Stimulated activated CD4-positive, alpha-beta T cell treated with anti-CD3 and anti-CD28 coated beads, Interleukin-1b, Interleukin-23, amount 100 ng/mL, for 1 hour (primary cell): ENCODE measurements around the gene UBE2I.
"Not testable (repeated sequence)": the region's sequence is repeated elsewhere in the genome, so short reads cannot be mapped to it uniquely, and the experiment has no call there.

Source experiments
- DNase-seq, 2 donors: peaks; one replicate each; pipeline ENCODE4 v3.0.0-alpha.2; 2020; ENCODE audit warnings: low read depth in 2 of 2

The UBE2I gene

DNA sequence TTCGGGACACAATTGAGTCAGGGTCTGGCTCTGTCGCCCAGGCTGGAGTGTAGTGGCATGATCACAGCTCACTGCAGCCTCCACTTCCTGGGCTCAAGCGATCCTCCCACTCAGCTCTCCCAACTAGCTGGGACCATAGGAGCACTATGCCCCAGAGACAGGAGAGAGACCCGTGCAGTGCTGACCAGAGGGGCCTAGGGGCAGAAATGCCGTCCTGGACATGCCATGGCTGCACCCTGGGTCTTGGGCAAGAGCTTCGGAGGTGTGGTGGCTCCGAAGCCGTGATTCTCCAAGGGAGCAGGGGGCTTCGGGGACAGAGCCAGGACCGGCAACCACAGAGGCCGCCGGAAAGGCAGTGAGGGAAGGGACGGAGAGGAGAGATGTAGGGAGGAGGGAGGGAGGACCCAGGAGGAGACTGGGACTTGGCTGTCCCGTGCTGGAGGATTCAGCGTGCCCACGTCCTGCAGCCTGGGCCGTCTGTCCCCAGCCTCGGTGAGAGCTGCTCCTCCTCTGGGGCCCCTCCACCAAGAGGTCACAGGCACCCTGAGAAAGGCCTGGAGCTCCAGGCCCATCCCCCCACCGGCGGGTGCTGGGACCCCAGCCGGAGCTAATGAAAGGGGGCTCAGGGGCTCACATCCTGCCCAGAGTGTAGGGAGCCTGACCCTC lies 31.7 kb upstream of the UBE2I start:
- no peak for DNase-seq

DNA sequence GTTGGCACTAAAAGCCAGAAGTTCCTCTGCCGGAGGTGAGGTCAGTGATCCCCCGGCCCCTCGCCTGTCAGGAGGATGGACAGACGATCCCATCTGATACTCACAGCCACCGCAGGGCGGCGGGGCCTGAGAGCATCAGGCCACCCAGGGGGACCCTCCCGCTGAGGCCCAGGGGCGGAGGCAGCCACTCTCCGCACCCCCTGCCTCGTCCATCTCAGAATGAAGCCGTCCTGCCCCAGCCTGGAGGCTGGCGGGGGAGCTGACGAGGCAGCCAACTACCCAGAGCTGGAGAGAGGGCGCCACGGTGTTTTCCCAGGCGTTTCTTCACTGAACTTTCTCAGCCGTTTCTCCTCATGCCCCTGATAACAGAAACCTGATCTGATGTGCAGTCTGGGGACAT lies 31.0 kb upstream of the UBE2I start:
- no peak for DNase-seq

DNA sequence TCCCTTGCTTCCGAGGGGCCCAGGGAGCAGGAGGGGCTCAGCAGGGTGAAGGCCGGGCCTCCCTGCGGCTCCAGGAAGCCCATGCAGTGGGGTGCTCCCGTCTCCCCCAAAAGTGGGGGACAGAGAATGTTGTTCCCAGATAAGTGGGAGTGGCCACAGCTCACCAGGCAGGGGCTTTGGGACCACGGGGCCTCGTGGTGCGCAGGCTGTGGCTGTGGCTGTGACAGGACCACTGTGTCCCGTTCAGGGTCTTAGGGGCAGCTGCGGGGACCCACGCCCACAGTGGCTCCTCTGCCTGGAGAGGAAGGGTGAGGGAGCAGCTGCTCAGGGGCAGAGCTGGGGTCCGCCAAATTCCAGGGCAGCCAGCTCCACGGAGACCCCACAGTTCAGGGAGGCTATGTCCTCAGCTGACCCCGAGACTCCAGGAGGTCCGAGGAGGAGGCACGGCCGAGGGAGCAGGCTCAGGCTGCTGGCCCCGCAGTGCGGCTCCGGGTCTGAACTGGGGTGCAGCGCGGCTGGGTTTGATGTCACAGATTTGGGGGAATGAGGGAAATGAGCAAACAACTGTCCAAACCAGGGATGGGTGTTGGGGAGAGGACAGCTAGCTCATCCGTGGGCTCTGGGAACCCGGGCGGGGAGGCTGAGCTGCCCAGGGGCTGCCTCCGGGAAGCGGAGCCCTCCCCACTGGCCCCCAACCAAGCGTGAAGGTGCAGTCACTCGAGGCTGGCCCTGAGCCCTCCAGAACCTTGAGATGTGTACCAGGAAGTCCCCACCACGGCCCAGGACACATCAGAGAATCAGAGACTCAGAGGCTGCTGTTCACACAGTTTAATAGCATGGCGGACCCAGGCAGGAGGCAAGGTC lies 30.1 kb upstream of the UBE2I start:
- DNase-seq, result no peak

DNA sequence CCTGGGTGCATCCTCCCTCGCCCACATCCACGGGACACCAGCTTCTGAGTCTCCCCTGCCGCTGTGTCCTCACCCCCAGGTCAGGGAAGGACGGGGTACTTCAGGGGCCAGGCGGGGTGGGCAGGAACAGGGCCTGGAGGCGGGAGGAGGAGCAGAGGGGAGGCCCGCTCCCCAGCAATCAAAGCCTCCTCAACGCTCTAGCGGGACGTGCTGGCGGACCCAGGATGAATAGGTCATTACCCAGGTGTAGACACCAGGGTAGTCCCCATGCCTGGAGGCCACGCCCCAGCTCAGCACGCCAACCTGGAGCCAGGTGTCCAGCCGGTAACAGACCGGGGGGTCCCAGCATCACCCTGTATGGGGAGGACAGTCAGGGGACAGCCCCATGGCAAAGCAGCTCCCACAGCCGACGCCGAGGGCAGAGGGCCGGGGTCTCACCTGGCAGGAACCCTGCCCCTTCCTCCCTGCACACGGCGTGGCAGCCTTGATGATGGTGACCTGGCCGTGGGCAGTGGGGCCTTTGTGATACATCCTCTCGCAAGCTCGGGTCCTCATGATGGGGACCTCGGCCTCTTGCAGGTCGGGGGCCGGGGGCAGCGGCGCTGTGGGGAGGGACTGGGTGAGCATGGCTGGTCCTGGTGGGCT lies 29.4 kb upstream of the UBE2I start:
- DNase-seq, result no peak

DNA sequence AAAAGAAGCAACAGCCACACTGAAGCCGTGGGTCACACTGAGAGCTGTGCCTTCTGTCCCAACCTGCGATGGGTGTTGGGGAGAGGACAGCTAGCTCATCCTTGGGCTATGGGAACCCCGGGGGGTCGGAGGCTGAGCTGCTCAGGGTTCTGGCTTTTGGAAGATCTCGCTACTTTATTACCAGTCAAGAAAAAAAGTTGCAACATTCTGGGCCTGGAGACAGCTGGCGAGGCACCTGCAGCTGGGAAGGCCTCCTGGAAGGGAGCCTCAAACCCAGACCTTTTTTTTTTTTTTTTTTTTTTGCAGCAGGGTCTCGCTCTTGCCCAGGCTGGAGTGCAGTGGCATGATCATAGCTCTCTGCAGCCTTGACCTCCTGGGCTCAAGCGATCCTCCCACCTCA lies 28.7 kb upstream of the UBE2I start:
- no peak for DNase-seq

DNA sequence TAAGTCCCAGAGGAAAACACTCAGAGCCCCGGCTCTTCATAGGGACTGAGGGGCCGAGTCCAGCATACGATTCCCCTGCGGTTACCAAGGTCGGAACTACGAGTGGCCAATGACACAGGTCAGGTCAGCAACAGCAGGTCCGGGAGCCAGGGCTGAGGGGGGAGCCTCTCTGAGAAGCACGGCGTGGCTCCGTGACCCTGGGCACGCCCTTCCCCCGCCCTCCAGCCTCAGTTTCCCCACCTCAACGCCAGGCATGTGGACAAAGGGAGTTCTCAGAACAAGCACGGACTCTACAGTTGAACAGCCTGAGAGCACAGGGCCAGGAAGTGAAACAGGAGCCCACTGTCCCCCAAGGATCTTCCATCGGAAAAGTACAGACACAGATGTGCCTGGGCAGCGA lies 27.9 kb upstream of the UBE2I start:
- no peak for DNase-seq

DNA sequence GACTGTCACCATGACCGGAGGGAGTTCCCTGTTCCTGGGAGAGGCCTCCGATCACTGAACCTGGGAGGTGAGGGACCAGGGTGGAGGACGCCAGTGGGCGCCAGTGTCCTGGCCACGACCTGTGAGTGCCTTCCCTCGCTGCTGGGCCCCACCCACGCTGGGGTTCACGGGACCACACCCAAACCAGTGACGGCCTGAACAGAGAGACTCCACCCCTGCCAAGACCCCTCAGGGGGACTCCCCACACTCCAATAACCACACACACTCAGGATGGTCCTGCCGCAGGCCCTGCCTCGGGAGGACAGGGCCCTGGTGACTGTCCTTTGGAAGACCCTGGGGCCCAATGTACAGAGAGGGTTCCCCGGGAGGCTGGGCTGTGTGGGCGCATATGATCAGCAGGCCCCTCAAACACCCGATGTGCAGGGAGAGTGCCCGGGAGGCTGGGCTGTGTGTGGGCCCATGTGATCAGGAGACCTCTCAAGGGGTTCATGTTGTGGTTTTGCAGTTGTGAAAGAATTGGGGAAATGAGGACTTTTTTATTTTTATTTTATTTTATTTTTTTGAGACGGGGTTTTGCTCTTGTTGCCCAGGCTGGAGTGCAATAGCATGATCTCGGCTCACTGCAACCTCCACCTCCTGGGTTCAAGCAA lies 27.0 kb upstream of the UBE2I start:
- DNase-seq, result no peak

DNA sequence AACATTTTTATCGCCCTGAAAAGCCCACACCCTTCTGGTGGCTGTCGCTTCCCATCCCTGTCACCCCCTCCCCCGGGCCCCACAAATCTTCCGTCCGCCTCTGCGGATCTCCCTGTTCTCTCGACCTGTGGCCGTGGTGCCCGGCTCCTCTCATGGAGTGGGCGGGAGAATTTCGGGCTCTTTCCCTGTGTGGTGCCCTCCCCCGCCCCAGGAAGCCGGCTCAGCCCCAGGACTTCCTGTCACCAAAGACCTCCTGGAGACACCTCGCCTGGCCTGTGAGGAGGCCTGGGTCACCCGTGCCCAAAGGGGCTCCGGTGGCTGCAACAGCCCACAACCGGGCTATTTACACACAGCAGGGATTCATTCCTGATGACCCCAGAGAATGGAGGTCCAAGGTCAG lies 26.1 kb upstream of the UBE2I start:
- no peak for DNase-seq

DNA sequence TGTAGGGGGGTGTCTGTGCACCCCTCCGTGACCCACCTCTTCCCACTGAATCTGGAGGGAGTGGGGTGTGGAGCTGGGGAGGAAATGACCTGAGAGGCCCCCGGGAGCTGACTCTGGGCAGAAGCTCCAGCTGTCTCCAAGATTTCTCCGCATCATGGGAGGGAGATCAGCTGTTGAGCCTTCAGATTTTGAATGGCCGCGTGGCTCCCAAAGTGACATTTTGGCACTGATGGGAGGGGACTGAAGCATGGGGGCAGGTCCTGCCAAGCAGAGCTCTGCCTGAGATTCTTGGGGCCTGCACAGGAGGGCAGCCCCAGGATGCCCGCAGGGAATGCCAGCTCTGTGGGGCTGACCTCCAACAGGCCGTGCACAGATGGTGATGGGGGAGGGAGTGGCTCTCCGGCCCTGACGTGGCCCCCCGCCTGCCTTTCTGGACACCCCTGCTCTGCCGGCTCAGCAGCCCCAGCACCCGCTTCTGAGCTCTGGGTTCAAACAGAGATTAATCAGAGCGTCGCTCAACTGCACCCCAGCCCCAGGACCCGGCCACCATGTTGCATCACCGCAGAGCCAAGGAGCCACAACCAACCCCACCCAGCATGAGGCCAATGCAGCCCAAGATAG lies 25.3 kb upstream of the UBE2I start:
- no peak for DNase-seq

DNA sequence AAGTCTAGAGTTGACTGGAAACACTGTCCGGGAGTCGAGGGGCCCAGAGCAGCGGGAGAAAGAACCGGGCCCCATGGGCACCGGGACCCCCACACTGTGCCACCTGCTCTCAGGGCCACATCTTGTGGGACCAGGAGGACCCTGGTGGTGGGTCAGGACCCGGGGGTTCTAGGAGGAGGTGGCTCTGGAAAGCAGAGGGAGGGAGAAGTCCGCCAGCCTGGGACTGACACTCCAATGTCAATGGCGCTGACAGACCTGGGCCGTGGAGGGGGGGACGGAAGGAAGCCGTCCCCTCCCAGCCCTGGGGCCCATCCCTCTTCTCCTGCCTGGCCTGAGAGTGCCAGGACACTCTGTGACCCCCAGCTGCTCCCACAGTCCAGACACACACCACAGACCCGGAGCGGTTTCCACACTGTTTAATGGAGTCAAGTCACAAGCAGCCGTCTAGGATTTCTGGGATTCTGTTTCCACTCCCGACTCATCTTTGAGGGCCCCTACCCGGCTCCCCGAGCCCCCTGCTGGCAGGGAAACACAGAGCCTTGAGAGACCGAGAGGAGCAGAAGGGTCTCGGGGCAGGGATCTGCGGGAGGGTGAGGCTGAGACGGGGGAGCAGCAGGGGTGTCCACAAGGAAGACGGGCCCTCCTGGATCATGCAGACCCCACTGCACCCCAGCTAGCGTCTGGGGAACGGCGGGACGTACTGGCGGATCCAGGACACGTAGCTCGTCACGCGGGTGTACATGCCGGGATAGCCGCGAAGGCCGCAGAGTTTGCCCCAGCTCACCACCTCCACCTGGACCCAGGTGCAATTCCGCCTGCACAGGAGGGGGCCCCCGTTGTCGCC lies 23.5 kb upstream of the UBE2I start:
- DNase-seq, result no peak

DNA sequence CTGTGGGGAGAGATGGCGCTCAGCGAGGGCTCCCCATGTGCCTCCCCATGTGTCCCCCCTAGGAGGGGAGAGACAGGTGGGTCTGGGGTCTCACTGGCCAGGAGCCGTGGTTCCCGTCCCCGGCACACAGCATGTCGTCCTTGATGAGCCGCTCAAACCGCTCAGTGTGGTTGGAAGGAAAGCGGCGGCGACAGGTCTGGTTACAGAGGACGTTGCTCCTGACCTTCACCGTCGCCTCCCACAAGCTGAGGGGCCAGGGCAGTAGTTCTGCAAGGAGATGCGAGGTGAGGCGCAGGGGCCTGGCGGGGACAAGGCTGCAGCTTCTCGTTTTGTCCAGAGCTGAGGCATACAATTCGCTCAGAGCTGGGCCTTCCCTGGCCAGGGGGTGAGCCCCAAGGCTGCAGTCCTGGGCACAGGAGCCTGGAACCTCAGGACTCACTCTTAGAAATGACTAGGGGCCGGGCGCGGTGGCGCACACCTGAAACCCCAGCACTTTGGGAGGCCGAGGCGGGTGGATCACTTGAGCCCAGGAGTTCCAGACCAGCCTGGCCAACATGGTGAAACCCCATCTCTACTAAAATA lies 22.8 kb upstream of the UBE2I start:
- DNase-seq, result no peak

DNA sequence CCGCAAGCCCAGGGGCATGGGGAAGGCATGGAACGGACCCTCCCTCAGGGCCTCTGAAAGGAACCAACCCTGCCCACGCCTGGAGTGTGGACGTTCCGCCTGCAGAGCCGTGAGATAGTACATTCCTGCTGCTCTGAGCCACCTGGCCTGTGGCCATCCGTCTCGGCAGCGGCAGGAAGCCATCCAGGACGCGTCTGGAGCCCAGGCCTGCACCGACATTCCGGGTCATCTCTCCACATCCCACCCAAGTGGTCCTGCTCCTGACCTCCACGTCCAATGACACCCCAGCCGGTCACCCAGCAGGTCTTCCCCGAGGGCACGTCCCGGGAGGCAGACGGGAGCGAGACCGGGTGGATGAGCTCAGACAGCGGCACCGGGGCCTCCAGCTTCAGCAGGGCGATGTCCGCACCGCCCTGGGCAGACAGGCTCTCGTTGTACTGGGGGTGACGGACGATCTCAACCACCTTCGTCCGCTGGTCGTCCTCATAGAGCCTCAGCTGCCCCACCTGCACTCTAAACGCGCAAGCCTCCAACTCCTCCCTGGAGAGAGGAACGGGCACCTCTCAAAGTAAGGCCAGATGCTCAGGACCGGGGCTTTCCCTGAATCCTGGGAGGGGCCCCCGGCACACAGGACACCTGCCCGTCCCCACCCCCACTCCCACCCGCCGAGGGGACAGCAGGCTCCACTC lies 21.3 kb upstream of the UBE2I start:
- no peak for DNase-seq

DNA sequence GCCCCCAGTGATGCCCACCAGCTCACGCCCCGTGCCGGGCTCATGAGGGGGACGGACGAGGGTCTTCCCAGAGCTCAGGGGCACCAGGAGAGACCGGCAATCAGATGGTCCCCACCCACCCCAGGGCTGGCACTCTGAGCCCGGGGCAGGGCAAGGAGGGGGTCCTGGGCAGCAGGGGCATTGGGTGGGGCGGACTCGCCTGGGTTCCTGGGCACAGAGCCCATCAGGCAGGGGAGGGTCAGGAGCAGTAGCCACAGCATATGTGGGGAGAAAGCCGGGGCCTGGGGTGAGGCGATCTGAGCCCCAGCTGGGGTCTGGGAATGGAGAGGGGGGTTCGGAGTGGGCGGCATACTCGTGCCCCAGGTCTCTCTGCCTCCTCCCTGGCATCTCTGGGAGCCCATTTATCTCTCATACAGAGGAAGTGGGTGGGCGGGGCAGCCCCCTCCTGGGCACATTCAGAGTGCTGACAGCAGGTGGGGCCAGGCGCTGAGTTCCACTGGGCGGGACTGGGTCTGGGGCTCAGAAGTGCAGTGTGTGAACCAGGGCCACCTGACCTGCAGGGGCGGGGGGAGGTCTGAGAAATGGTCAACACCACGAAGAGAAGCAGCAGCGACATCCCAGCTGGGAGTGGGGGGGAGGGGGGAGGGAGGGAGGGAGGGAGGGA lies 20.5 kb upstream of the UBE2I start:
- no peak for DNase-seq

DNA sequence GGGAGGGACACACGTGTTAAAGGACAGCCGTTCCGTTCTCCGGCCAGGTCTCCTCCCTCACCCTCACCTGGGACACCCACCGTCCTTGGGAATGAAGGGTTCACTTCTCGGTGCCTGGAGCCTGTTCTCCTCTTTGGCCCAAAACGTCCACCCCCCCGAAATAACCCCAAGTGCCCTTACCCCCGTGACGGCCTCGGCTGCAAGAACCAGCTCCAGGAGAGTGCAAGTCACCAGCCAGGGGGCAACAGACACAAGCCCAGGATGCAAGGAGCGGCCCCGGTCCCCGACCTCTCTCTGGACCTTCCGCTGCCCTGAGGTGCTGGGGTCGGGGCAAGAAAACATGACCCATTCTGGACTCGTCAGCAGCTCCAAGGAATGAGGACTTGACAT lies 20.0 kb upstream of the UBE2I start:
- DNase-seq, result no peak

DNA sequence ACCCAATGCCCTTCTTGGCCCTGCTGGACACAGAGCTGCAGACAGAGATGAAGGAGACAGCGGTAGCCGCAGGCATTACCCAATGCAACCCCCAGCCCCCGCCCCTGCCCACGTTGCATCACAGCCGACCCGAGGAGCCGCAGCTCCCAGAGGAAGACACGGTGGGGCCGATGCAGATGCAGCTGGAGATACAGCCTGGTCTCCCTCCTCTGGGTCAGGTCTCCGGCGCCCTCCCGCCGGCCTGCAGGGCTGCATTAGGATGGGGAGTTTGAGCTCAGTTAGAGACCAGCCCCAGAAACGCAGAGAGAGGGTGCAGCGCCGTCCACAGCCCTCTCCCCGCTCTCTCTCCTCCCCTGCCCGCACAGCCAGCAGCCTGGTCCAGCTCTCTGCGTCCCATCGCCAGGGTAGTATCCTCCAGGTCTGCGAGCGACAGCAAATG lies 19.4 kb upstream of the UBE2I start:
- DNase-seq, result no peak

DNA sequence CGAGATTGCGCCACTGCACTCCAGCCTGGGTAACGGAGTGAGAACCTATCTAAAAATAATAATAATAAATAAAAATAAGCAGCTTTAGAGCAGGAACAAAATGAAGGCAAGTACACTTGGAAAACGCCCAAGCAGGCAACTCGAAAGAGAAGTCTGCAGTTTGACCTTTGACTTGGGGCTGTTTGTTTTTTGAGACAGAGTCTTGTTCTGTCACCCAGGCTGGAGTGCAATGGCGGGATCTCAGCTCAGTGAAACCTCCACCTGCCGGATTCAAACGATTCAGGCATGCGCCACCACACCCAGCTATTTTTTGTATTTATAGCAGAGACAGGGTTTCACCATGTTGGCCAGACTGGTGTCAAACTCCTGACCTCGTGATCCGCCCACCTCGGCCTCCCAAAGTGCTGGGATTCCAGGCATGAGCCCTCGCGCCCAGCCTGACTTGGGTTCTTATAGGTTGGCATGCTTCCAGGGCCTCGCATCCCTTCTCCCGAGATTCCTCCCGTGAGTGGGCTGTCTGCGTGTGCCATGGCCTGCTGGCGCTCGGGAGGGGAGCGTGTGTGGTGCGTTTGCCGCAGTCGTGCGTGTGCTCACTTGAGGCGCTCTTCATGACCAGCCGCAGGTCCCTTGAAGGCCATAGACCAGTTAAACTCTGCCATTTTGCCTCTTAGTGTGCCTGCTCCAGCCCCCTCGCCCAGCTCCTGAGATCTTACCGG lies 18.4 kb upstream of the UBE2I start:
- no peak for DNase-seq

DNA sequence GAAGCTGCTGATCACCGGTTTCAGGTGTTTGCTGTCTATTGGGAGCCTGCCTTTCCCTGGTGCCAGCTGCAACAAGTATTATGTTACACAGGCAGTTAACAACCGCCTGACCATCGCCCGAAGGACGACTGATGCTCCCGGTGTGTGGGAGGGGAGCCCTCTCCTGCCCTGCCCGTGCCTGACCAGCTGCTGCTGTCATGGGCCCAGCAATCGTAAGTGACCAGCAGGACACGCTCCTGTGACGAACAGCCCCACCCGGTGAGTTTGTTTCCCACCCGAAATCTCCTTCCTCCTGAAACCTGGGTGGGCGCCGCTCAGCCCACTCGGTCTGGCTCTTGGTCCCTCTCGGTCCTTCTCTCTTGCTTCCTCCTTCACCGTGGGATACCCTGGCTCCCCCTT lies 17.9 kb upstream of the UBE2I start:
- DNase-seq, result no peak

DNA sequence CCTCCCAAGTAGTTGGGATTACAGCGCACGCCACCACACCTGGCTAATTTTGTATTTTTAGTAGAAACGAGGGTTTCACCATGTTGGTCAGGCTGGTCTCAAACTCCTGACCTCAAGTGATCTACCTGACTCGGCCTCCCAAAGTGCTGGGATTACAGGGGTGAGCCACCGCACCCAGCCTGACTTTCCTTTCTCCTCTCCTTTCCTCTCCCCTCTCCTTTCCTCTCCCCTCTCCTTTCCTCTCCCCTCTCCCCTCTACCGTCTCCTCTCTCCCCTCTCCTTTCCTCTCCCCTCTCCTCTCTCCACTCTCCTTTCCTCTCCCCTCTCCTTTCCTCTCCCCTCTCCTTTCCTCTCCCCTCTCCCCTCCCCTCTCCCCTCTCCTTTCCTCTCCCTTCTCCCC lies 17.2 kb upstream of the UBE2I start:
- DNase-seq, result not testable (repeated sequence)

DNA sequence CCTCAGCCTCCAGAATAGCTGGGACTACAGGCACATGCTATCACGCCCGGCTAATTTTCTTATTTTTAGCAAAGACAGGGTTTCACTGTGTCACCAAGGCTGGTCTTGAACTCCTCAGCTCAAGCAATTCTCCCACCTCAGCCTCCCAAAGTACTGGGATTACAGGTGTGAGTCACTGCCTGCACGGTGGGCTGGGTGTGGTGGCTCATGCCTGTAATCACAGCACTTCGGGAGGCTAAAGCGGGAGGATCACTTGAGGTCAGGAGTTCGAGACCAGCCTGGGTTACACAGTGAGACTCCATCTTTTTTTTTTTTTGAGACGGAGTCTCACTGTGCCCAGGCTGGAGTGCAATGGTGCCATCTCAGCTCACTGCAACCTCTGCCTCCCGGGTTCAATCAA lies 16.6 kb upstream of the UBE2I start:
- not testable (repeated sequence) for DNase-seq
